IMR-90 (cell line): ENCODE results near the gene RUNX2. TPM values are rescaled to one million over a fixed set of nuclear protein-coding genes. Genes with fewer than 3 reads are reported as not detected.

Experiments
- ATAC-seq: fragments of 200-7000 bp; cut with Tn5 transposase; 2 replicates; pipeline ENCODE4 v1.9.1; 2020; ENCODE audit warnings: low read depth, mild to moderate bottlenecking, moderate library complexity
- BruUV-seq: library from RNA; stranded (reverse); fragments of 400-500 nt; replicated peaks from 2 replicates; lab custom pipeline; 2021; lab: Mats Ljungman, UMichigan
- CTCF ChIA-PET: fragments of 300-600 bp; formaldehyde crosslinking; extraction: SDS; loops from one replicate; lab custom pipeline; 2021; ENCODE audit warnings: antibody characterized with exemption; lab: Yijun Ruan, JAX
- POLR2A ChIA-PET: fragments of 300-600 bp; sonication (Branson Sonifier 250); formaldehyde crosslinking; loops from one replicate; lab custom pipeline; 2022; ENCODE audit warnings: antibody characterized with exemption; ENCODE audit not compliant: unreplicated experiment; lab: Charles Lee
- DNase-seq: peaks from one replicate; pipeline ENCODE4 v3.0.0; 2013
- H2AFZ ChIP-seq: replicated peaks from 2 replicates; pipeline ENCODE3; 2013; ENCODE audit warnings: low read length, mild to moderate bottlenecking; ENCODE audit not compliant: poor library complexity
- H2AK5ac ChIP-seq: 2 replicates; pipeline ENCODE4 v1.6.1; 2013; ENCODE audit warnings: low read depth, low read length, inconsistent platforms
- H2AK9ac ChIP-seq: replicated peaks from 2 replicates; pipeline ENCODE3; 2013; ENCODE audit warnings: mild to moderate bottlenecking, low read depth, low read length, moderate library complexity; ENCODE audit not compliant: poor library complexity
- H2BK120ac ChIP-seq: 2 replicates; pipeline ENCODE4 v1.6.1; 2013; ENCODE audit warnings: low read depth, low read length, inconsistent platforms
- H2BK15ac ChIP-seq: 3 replicates; pipeline ENCODE4 v1.6.1; 2013; ENCODE audit warnings: low read depth, low read length, inconsistent platforms
- H2BK20ac ChIP-seq: 2 replicates; pipeline ENCODE4 v1.6.1; 2013; ENCODE audit warnings: low read depth, mild to moderate bottlenecking, inconsistent platforms, low read length, moderate library complexity
- H2BK5ac ChIP-seq: 2 replicates; pipeline ENCODE4 v1.6.1; 2013; ENCODE audit warnings: mild to moderate bottlenecking, low read depth, low read length, inconsistent platforms; ENCODE audit not compliant: poor library complexity, severe bottlenecking
- H3K14ac ChIP-seq: replicated peaks from 2 replicates; pipeline ENCODE4 v1.6.1; 2013; ENCODE audit warnings: low read depth, low read length, inconsistent platforms
- H3K18ac ChIP-seq: 2 replicates; pipeline ENCODE4 v1.6.1; 2013; ENCODE audit warnings: low read depth, low read length, control low read depth
- H3K23ac ChIP-seq: 2 replicates; pipeline ENCODE4 v1.6.1; 2013; ENCODE audit warnings: low read depth, low read length, inconsistent platforms
- H3K27ac ChIP-seq: 2 replicates; pipeline ENCODE4 v1.5.1; 2013; ENCODE audit warnings: mild to moderate bottlenecking, control low read depth, low read length; ENCODE audit not compliant: insufficient read depth
- H3K27me3 ChIP-seq: 2 replicates; pipeline ENCODE4 v1.6.1; 2013; ENCODE audit warnings: low read length; ENCODE audit not compliant: control insufficient read depth, insufficient read depth
- H3K36me3 ChIP-seq: 2 replicates; pipeline ENCODE4 v1.6.1; 2013; ENCODE audit warnings: low read length, mixed read lengths; ENCODE audit not compliant: control insufficient read depth, insufficient read depth
- H3K4ac ChIP-seq: 2 replicates; pipeline ENCODE4 v1.6.1; 2013; ENCODE audit warnings: low read depth, low read length, inconsistent platforms
- H3K4me1 ChIP-seq: 2 replicates; pipeline ENCODE4 v1.6.1; 2013; ENCODE audit warnings: low read length, mixed read lengths; ENCODE audit not compliant: control insufficient read depth, insufficient read depth
- H3K4me2 ChIP-seq: 2 replicates; pipeline ENCODE4 v1.6.1; 2013; ENCODE audit warnings: low read depth, mild to moderate bottlenecking, control low read depth, low read length, moderate library complexity
- H3K4me3 ChIP-seq: 2 replicates; pipeline ENCODE4 v1.5.1; 2013; ENCODE audit warnings: low read depth, mild to moderate bottlenecking, control low read depth, low read length, moderate library complexity; ENCODE audit not compliant: insufficient read depth
- H3K56ac ChIP-seq: 2 replicates; pipeline ENCODE4 v1.6.1; 2013; ENCODE audit warnings: low read length, inconsistent platforms; ENCODE audit not compliant: insufficient read depth; ENCODE audit errors: extremely low read depth
- H3K79me1 ChIP-seq, 2 experiments: 2 replicates each; pipeline ENCODE4 v1.6.1; 2013; ENCODE audit warnings: low read length in 2 of 2, inconsistent platforms in 1 of 2, low read depth in 1 of 2
- H3K9ac ChIP-seq: 2 replicates; pipeline ENCODE4 v1.6.1; 2013; ENCODE audit warnings: low read depth, low read length, control low read depth
- H3K9me1 ChIP-seq: 2 replicates; pipeline ENCODE4 v1.6.1; 2013; ENCODE audit warnings: low read length, inconsistent platforms; ENCODE audit not compliant: insufficient read depth
- H3K9me3 ChIP-seq: 2 replicates; pipeline ENCODE4 v1.6.1; 2013; ENCODE audit warnings: low read length; ENCODE audit not compliant: control insufficient read depth, insufficient read depth
- H4K20me1 ChIP-seq: 2 replicates; pipeline ENCODE4 v1.6.1; 2013; ENCODE audit warnings: low read length, inconsistent platforms; ENCODE audit not compliant: insufficient read depth
- H4K5ac ChIP-seq: 2 replicates; pipeline ENCODE4 v1.6.1; 2013; ENCODE audit warnings: mild to moderate bottlenecking, low read depth, low read length, control low read depth
- H4K8ac ChIP-seq, 2 experiments: 2 replicates each; pipeline ENCODE4 v1.6.1; 2013; ENCODE audit warnings: low read depth in 2 of 2, low read length in 2 of 2, control low read depth in 1 of 2, inconsistent platforms in 1 of 2
- H4K91ac ChIP-seq: 2 replicates; pipeline ENCODE4 v1.6.1; 2013; ENCODE audit warnings: low read depth, low read length, inconsistent platforms; ENCODE audit not compliant: insufficient read depth
- BHLHE40 ChIP-seq: fragments of 150-350 bp; IDR thresholded peaks from 2 replicates; pipeline ENCODE4 v1.6.1; 2016; ENCODE audit warnings: mild to moderate bottlenecking, low read depth, low read length
- CEBPB ChIP-seq: IDR thresholded peaks from 2 replicates; pipeline ENCODE4 v1.6.1; 2012; ENCODE audit warnings: low read depth, low read length, improper control_type of control experiment
- CTCF ChIP-seq: conservative IDR thresholded peaks from 2 replicates; pipeline ENCODE4 v1.5.1; 2012; ENCODE audit warnings: mild to moderate bottlenecking, low read depth, low read length, improper control_type of control experiment
- ELK1 ChIP-seq: fragments of 150-350 bp; IDR thresholded peaks from 2 replicates; pipeline ENCODE4 v1.6.1; 2016; ENCODE audit warnings: low read depth, mild to moderate bottlenecking, low read length, moderate library complexity, borderline replicate concordance
- FOS ChIP-seq: fragments of 150-350 bp; IDR thresholded peaks from 2 replicates; pipeline ENCODE4 v1.6.1; 2016; ENCODE audit warnings: low read depth, low read length
- MAFK ChIP-seq: IDR thresholded peaks from 2 replicates; pipeline ENCODE4 v1.6.1; 2012; ENCODE audit warnings: low read depth, low read length, improper control_type of control experiment
- MAZ ChIP-seq: IDR thresholded peaks from 2 replicates; pipeline ENCODE4 v1.6.1; 2012; ENCODE audit warnings: low read depth, mild to moderate bottlenecking, low read length, improper control_type of control experiment, moderate library complexity, borderline replicate concordance
- NFE2L2 ChIP-seq: fragments of 150-350 bp; IDR thresholded peaks from 2 replicates; pipeline ENCODE4 v1.6.1; 2016; ENCODE audit warnings: low read depth, mild to moderate bottlenecking, low read length
- POLR2A ChIP-seq: IDR thresholded peaks from 2 replicates; pipeline ENCODE4 v1.6.1; 2012; ENCODE audit warnings: mild to moderate bottlenecking, low read depth, low read length
- RCOR1 ChIP-seq: IDR thresholded peaks from 2 replicates; pipeline ENCODE4 v1.6.1; 2012; ENCODE audit warnings: mild to moderate bottlenecking, low read length, improper control_type of control experiment; ENCODE audit not compliant: insufficient replicate concordance
- RFX5 ChIP-seq: IDR thresholded peaks from 2 replicates; pipeline ENCODE4 v1.8.0; 2012; ENCODE audit warnings: low read depth, mild to moderate bottlenecking, low read length, moderate library complexity
- SMC3 ChIP-seq: fragments of 150-350 bp; IDR thresholded peaks from 2 replicates; pipeline ENCODE4 v1.6.1; 2016; ENCODE audit warnings: low read depth, mild to moderate bottlenecking, antibody characterized with exemption, low read length, moderate library complexity
- WGBS, 2 experiments: methylation state at CpG; one replicate each; pipeline versions ENCODE4 v1.1.5 to v1.1.7; 2013; ENCODE audit warnings: missing lambda C conversion rate in 2 of 2; ENCODE audit not compliant: insufficient read length in 1 of 2; ENCODE audit errors: extremely low coverage in 2 of 2; 5-methylcytosine and 5-hydroxymethylcytosine counted together
- dilution Hi-C: fragments of 300-500 bp; cut with HindIII; formaldehyde crosslinking; loops from one replicate; pipeline ENCODE4 v1.14.3; 2018; ENCODE audit warnings: low sequenced_read_pairs; ENCODE audit not compliant: unreplicated experiment
- in situ Hi-C: fragments of 300-500 bp; cut with MboI; formaldehyde crosslinking; loops from 3 replicates; pipeline ENCODE4 v1.14.3; 2019; ENCODE audit warnings: low sequenced_read_pairs, inconsistent platforms, mixed read lengths
- intact Hi-C: fragments of 100-400 bp; cut with micrococcal nuclease; formaldehyde crosslinking; loops from 2 replicates; pipeline ENCODE4 v1.10.0; 2022
- polyA plus RNA-seq, 3 experiments: library from polyadenylated mRNA; depleted of rRNA; stranded (reverse); fragments of >200 nt; gene quantifications; 2 replicates each; pipeline ENCODE4 v1.2.3, GENCODE V29; 2012; ENCODE audit warnings: low replicate concordance in 1 of 3
- total RNA-seq: library from RNA; depleted of rRNA; stranded (reverse); fragments of >200 nt; gene quantifications from 2 replicates; pipeline ENCODE4 v1.2.3, GENCODE V29; 2012
- TF ChIP-seq, protein P1 (sequence below): fragments of 150-350 bp; IDR thresholded peaks from 2 replicates; pipeline ENCODE4 v1.6.1; 2017; ENCODE audit warnings: mild to moderate bottlenecking, antibody characterized with exemption, low read length, low read depth

The RUNX2 gene
- total and polyA plus RNA-seq, 2 of the 4 experiments (the other 2 are of a cell fraction): 2.3 to 4.7 TPM

GRCh38 chr6:45420909-45421708, 93.0 kb downstream of the RUNX2 start:
- Histone ChIP-seq H3K79me1 (peaks cover 17 to 23% of the 10 kb centered on the region in 2 experiments), H3K56ac (peak overlapping the region; percentile 73; the same call in 1 of the 2 replicates), H4K5ac (no peak overlapping the region), H4K20me1 (no peaks in the 10 kb centered on the region), H3K4ac (peak overlapping the region; percentile 87), H3K27me3 (no peaks in the 10 kb centered on the region), H3K9me1 (no peaks in the 10 kb centered on the region), H4K8ac (peak overlapping the region; percentile 10 to 54; a peak in 2 of 4 replicates), H3K9ac (peak overlapping the region; percentile 88), H3K14ac (peak overlapping the region; percentile 70), H3K18ac (peak overlapping the region; percentile 21; the same call in 1 of the 2 replicates), H2AFZ (peak overlapping the region; percentile 91), H2AK5ac (no peak overlapping the region), H4K91ac (peak overlapping the region; percentile 74), H3K9me3 (no peaks in the 10 kb centered on the region), H2BK20ac (peak overlapping the region; percentile 7; the same call in 1 of the 2 replicates), H2AK9ac (peak overlapping the region; percentile 13), H3K23ac (peak overlapping the region; percentile 21; the same call in 1 of the 2 replicates), H2BK15ac (peak overlapping the region; percentile 15; the same call in 1 of the 3 replicates), H3K4me2 (peak overlapping the region; percentile 80), H3K27ac (peak overlapping the region; percentile 95), H2BK120ac (peak overlapping the region; percentile 86), H3K4me3 (peak overlapping the region; percentile 99), H2BK5ac (peak overlapping the region; percentile 88), H3K36me3 (no peaks in the 10 kb centered on the region), H3K4me1 (peaks cover 9% of the 10 kb centered on the region)
- intact Hi-C loops: loop anchor here (1.0 to 10.0 kb wide), 4 partner anchors 43 to 946 kb away; no protein-coding TSS in a partner anchor
- ChIA-PET POLR2A (no interaction called here), CTCF (interaction anchor here (1.1 to 1.2 kb wide), 3 partner anchors 44 to 790 kb away, joined by 3 to 10 read pairs (median 3); partner anchors contain the start of gene SUPT3H)
- BruUV-seq: no TSS peak
- WGBS, 2 experiments: no CpG with 5 or more reads among the region's 19 CpGs
- peak; percentile 2 for ATAC-seq
- no peak for DNase-seq
- in situ Hi-C loops: loop anchor here (5.0 to 25.0 kb wide), 4 partner anchors 291 to 936 kb away; no protein-coding TSS in a partner anchor
- dilution Hi-C loops: no loop called here
- TF ChIP-seq BHLHE40 (no peak), ELK1 (no peak), CEBPB (no peak), POLR2A (no peak), MAFK (no peak), CTCF (no peak), RCOR1 (no peak), NFE2L2 (no peak), FOS (no peak), RFX5 (no peak), MAZ (no peak), SMC3 (no peak)
- TF ChIP-seq, protein P1, sequence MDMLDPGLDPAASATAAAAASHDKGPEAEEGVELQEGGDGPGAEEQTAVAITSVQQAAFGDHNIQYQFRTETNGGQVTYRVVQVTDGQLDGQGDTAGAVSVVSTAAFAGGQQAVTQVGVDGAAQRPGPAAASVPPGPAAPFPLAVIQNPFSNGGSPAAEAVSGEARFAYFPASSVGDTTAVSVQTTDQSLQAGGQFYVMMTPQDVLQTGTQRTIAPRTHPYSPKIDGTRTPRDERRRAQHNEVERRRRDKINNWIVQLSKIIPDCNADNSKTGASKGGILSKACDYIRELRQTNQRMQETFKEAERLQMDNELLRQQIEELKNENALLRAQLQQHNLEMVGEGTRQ: no peak
